GM18861 (cell line): Measurements from ENCODE around the gene FLNB.

Source experiments
- ATAC-seq: cut with Tn5 transposase; IDR thresholded peaks from one replicate; pipeline ENCODE4 v1.9.1; 2021; ENCODE audit not compliant: unreplicated experiment

Gene FLNB

DNA sequence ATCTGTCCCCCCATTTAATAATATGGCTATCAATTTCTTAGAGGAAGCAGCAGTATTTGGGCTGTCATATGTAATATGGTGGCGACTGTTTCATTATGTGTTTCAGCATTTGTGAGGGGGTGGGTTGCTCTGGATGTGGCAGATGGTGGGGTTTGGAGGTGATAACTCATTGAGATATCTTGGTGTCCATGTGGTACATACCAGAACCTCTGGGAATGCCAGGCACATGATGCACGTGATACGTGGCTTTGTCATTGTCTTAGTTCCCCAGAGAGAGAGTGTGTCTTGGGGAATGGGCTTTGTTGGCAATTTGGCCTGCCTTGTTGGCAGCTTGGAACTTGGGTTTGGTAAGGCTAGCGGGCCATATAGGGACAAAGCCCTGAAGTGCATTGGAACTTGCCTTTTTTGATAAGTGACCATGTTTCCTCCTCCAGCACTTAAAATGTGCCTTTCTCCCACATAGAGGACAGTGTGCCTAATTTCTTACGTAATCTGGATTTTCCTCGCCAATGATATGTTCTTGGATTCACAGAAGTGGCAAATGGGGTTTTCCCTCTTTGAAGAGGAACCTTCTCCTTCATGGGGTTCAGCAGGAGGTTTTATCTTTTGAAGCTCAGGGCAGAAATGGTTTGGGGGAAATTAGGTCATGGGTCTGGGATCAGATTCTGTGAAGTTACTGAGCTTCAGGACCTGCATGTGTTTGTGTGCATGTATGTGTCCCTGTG lies 123.0 kb downstream of the FLNB start:
- no peak for ATAC-seq

DNA sequence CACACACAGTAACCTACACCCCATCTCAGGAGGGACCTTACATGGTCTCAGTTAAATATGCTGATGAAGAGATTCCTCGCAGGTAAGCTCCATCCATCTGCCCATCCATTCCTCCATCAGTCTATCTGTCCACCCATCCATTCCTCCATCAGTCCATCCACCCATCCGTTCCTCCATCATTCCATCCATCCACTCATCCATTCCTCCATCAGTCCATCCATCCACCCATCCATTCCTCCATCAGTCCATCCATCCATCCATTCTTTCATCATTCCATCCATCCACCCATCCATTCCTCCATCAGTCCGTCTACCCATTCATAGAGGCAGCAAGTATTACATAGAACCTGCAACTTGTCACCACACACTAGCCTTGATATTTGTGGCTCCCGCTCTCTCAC lies 124.6 kb downstream of the FLNB start:
- no peak for ATAC-seq

DNA sequence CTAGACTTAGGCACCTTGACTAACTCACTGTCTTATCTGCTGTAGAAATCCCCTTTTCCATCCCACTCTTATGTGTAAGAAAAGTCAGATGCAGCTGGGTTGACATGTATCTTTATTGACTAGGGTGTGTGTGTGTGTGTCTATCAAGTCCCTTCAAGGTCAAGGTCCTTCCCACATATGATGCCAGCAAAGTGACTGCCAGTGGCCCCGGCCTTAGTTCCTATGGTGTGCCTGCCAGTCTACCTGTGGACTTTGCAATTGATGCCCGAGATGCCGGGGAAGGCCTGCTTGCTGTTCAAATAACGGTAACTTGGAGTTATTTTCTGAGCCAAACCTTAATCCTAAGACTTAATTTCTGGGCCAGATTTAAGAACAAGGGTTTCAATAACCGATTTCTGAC lies 126.2 kb downstream of the FLNB start:
- ATAC-seq = no peak

DNA sequence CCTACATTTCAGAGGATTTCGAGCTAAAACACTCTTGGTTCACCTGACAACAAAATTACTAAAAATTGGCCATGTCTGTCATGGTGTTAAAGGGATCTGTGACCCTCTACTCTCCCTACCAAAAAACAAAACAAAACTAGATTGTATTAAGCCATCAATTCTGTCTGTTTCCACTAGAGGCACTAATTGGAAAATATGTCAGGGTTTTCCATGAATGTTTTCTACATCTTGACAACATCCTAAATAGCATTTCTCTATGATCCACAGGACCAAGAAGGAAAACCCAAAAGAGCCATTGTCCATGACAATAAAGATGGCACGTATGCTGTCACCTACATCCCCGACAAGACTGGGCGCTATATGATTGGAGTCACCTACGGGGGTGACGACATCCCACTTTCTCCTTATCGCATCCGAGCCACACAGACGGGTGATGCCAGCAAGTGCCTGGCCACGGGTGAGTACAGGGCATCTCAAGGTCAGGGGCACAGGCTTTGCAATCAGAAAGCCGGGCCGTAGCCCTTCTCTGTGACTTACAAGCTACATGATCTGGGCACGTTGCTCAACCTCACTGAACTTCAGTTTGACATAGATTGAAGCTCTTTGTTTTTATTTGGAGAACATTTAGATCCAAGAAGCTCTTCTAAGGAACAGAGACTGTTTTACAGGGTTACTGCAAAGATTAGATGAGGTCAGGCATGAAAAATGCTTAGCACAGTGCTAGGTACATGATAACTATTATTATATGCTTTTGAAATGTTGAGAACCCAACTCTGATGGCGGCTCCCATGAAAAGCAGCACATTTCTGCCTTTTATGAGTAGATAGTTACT lies 127.7 kb downstream of the FLNB start:
- ATAC-seq = no peak

DNA sequence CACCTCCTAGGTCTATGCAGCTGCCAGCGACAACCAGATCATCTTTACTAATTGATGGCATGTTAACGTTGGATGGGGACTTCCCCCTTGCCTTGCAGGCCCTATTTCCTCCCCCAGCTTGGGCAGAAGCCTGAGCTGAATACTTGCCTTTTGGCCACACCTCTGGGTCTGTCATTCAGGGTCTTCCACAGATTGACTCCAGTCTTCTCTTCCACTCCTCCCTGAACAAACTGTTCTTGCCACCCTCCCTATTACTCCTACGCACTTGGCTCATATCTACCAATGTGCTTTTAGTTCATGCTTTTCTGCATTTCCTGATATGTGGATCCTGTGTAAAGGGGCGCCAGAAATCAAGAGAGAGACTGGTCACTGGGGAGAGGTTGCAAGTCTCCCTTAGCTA lies 129.1 kb downstream of the FLNB start:
- ATAC-seq = no peak

DNA sequence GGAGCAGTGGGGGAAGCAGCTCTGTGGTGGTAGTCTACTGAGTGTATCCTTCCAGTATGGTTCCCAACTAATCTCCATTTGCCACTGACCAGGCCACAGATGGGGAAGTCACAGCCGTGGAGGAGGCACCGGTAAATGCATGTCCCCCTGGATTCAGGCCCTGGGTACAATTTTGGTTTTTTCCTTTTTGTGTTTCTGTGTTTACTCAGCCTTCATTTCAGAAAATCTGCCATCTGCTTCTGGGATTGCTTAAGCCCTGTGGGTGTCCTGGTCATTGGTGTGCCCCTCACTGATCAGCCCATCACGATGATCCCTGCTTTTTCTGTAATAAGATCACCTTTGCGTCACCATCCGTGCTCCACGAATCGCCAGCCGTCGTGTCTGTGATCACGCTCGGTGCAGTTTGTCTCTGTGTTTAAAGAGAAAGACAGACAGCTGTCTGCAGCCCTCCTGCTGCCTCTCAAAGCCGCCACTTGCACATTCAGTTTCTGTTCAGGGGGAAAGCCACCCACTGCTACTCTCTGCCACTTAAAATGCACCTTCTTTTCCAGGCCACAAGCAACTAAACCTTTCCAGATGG lies 133.6 kb downstream of the FLNB start:
- ATAC-seq = no peak

DNA sequence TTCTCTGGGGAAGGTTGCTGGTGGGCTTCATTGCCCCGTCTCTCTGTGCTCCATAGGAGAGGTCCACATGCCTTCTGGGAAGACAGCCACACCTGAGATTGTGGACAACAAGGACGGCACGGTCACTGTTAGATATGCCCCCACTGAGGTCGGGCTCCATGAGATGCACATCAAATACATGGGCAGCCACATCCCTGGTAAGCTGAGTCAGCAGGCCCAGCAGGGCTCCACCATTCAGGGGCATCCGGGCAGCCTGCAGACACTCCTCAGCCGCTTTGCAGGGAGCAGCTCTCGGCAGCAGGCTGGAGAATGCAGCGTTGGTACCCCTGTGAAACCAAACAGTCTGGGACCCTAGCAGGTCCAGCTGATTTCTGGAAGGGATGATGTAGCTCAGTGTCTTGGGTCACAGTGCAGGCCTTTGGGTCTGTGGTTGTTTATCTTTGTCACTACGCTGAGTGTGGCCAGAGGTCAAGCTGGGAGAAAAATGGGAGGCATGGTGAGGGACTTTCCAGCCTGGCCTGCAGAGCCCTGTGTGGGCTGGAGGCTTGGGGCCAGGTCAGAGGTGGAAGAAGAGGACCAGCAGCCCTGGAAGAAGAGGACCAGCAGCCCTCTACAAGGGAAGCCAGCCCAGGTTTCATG lies 135.3 kb downstream of the FLNB start:
- no peak for ATAC-seq

DNA sequence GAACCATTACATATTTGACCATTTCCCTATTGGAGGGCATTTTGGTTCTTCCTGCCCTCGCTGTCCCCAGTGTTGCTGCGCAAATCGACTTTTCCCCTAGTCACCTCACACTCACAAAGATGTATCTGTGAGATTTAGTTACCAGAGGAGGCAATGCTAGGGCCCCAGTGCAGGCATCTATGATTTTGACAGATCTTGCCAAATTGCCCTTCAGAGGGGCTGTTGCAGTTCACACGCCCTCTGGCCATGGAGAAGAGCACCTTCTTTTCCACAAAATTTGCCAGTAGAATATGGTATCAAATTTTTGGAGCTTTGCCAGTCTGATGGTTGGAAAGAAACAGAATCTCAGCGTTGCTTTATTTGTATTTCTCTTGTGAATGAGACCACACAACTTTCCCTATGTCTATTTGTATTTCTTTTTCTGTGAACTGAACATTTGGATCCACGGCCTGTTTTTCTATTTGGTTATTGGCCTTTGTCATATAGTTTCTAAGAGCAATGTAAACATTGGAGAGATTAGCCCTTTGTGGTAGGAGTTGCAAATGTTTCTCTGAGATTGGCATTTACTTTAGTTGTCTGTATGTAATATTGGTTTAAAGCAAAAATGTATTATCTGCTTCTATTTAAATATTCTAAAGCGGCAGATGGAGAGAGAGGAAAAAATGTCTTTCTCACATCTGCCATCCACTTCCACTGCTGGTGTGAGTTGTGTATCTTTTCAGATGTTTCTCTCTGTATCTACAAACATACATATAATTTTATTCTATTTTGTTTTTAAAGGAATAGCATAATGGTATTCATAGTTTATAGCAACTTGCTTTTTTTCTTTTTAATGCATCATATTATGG lies 136.5 kb downstream of the FLNB start:
- no peak for ATAC-seq

DNA sequence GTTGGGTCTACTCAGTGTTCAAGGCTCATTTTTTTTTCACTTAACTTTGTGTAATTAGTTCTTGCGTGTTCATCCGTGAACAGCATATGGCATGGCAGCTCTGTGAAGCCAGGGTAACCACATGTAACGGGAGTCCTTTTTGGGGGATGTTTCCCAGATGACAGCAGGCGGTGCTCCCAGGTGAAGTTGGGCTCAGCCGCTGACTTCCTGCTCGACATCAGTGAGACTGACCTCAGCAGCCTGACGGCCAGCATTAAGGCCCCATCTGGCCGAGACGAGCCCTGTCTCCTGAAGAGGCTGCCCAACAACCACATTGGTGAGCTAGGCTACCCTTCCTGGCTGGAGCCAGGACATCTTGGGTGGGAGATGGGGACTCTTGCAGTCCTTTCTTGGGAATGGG lies 139.8 kb downstream of the FLNB start:
- ATAC-seq = no peak

DNA sequence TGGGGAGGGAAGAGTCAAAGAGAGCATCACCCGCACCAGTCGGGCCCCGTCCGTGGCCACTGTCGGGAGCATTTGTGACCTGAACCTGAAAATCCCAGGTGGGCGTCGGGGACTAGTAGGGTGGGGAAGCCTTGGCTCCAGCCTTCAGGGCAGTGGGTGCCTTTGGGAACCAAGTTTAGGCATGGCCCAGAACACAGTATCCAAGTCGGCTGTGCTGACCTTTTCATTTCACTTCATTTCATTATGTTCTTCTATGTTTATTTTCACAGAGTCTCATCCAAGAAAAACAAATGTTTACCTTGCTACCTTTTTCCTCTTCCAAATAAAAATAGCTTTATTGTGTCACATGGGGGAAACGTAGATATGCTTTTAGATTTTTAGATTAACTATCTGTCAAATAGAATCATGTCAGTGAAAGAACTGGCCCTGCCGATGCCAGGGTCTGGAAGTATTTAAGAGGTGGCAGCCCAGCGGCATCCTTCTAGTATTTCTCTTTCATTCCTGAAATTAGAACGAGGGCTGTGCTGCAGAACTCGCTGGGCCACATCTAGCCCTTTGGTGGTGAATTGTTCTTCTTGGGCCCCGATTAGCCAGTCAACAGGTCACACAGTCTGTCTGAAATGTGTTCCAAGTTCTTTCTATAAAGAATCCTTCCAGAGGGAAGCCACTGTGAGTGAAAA lies 142.0 kb downstream of the FLNB start:
- ATAC-seq = no peak

DNA sequence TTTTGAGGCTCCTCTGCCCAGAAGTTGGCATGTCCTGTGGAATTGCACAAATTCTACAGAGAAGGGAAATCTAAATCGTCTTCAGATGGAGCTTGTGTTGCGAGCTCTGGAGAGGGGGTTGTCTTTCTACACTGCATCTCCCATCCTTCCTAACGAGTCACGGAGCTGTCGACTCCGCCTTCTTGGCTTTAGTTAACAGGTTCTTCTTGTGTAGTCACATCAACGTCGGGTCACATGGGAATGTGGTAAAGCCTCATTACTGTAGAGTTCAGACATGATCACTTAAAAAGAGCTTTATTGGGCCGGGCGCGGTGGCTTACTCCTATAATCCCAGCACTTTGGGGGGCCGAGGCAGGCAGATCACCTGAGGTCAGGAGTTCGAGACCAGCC lies 142.6 kb downstream of the FLNB start:
- no peak for ATAC-seq

DNA sequence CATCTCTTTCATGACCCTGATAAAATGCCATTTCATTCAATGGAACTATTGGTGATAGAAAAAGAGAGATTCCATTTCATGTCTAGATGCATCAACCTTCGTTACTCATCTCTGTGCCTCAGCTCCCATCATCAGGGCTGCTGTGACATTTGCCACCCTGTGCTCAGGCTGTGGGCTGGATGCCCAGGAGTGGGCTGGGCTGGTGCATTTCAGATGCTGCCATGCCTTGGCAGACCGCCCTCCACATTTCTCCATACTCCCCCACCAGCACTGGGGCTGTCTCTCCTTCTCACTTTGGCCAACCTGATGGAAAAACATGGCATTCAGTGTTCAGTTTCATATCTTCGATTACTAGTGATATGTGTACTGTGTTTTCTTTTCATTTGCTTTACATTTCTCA lies 143.4 kb downstream of the FLNB start:
- no peak for ATAC-seq

DNA sequence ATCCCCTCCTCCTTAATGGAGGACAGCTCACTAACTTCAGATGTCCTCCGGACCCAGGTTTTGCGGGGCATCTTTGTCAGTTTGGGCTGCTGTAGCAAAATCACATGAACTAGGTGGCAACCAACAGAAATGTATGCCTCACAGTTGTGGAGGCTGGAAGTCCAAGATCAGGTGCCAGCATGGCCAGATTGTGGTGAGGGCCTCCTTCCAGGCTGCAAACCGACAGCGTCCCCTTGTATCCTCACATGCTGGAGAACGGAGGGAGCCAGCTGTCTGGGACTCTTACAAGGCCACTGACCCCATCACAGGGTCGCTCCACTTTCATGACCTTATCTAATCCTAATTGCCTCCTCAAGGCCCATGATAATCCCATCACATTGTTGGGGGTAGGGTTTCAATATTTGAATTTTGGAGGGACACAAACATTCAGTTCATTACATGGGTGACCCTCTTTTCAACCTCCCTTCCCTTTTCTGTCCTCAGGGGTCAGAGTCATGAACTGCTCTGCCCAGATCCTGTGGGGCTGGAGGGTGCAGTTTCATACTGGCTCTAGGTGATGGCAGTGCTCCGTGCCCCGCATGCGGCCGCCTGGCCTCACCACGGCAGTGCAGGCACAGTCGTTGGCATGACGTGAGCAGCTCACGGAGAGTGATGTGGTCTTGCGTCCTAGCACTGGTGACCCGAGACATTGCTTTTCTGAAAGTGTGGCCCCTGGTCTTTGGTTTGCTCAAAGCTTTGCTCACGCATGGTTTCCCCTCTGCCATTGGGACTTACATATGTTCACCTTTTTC lies 144.2 kb downstream of the FLNB start:
- ATAC-seq = no peak

DNA sequence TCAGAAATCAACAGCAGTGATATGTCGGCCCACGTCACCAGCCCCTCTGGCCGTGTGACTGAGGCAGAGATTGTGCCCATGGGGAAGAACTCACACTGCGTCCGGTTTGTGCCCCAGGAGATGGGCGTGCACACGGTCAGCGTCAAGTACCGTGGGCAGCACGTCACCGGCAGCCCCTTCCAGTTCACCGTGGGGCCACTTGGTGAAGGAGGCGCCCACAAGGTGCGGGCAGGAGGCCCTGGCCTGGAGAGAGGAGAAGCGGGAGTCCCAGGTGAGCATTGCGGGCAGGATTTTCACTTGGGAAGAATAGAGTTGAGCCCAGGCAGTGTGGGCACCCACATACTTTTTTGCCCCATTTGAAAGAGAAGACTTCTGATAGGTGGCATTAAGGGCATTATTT lies 145.1 kb downstream of the FLNB start:
- no peak for ATAC-seq

DNA sequence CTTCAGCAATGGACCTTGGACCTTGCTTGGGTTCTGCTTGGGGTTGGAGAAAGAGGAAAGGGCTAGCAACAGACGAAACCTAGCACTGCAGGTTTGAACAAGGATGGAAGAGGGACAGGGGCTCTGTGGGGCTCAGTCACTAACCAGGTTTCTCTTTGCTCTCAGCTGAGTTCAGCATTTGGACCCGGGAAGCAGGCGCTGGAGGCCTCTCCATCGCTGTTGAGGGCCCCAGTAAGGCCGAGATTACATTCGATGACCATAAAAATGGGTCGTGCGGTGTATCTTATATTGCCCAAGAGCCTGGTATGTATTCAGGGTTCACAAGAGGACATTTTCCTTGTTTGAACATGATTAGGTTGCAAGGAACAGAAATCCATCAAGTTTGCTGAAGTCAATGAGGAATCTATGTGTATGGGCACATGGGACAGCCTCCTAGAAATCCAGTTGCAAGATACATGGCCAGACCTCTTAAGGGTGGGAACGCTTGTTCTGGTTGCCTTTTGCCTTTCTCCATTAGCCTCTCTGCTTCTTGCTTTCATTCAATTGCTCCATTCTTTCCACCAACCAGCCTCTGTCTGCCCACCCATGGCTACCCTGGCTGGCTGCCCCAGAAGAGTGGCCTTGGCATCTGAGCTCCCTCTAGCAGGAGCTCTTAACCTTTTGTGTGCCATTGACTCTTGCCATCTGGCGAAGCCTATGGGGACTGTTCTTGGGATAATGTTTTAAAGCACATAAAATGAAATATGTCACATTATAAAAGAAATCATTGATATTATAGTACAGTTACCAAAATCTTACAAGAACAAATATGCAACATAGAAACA lies 146.6 kb downstream of the FLNB start:
- no peak for ATAC-seq

DNA sequence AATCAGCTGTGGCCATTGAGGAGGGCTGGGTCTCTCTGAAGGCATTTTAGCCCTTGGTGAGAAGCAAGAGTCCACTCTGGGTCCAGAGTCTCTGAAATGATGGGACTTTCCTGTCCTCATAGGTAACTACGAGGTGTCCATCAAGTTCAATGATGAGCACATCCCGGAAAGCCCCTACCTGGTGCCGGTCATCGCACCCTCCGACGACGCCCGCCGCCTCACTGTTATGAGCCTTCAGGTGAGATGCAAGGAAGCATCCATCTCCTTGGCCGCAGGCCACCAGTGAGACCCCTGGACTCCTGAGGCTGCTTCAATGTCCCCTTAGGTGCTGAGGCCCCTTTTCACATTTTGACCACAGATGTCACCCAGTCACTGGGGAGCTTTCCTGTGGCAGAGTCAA lies 147.6 kb downstream of the FLNB start:
- no peak for ATAC-seq

DNA sequence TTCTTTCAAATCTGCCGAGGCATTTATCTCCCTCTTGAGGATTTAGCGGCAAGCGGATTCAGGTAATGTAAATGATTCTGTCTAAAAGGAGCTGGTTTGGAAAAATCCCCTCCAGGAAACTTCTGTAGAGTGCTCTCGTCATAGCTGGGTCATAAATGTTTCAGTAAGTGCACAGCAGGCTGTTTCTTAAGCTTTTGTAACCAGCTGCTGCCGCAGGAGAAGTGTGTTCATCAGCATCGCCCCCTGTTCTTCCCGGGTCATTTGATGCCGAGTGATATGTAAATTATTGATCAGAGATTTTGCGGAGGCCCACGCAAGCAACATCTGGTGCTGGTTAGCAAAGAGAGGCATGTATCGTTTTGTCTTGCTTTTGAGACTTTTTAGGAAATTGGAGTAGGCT lies 149.5 kb downstream of the FLNB start:
- no peak for ATAC-seq

DNA sequence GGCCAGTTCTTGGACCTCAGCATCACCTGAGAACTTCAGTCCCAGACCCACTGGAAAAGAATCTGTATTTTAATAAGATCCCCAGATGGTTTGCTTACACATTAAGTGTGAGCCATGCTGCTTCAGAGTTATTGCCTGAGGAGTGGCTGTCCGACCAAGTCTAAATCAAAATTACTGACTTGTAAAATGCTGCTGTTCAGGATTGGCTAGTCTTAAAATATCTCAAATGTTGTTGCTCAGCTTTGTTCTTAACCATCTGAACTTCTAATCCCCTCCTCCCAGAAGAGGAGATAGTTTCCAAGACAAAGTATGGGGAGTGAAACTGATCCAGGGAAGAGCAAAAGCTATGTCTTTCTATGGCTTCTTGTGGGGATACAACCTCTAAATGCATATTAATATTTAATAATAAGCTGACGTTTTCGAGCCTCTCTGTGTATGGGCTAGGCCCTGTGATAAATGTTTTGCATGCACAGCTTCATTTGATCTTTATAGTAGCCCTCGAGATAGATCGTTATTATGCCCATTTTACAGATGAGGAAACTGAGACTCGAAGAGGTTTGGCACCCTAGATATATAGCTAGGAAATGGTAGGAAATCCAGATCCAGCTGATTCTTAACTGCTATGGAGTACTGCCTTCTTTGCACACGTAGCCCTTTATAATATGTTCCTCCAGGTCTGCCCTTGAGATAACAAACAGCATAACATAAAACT lies 150.4 kb downstream of the FLNB start:
- ATAC-seq = no peak
